NOMO-1 treated with dmso at 0.1 percent for 144 hours (cell line): ENCODE results near the gene NCAPG2.

Experiments
- DNase-seq: peaks from one replicate; lab custom pipeline; 2025; ENCODE audit not compliant: unreplicated experiment; lab: John Stamatoyannopoulos, UW

NCAPG2 gene

DNA sequence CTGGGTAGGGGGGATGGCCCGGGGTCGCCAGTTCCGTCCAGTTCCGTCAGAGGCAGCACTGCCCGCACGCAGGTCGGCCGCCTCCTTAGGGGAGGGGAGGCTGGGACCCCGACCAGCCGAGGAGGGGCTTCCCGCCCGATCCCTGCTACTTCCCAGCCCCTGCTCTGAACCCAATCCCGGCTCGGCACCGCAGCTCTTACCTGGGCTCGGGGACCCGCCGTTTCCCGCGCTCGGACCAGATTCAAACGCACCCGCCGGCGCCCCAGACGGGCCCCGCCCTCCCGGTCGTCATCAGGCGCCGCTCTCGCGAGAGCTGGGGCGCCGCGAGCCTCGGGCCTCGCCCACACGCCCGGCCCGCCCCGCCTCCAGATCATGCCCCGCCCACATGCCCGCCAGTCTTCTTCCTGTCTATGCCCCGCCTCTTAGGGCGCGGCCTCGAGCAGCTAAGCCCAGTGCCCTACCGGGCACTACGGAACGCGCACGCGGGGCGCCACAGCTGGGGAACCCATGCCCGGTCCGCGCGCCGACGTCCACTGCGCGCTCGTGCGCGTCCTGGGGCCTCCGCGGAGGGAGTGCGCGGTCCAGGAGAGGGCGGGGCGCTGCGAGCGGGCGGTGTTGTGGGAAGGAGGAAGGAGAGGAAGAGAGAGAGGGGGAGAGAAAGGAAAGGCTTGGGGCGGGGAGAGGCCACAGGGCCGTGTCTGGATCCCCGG is at the start of gene NCAPG2:
Gene NCAPG2, minus strand, starts transcription at position 281 of the 710 bp plus-strand sequence. CDS start 2,905 bp downstream, outside the sequence.
- peak; percentile 89 for DNase-seq

- no peak for DNase-seq
Observed at GRCh38 chr7:158753900-158754299, 49.3 kb upstream of the NCAPG2 start.

- no peak for DNase-seq
Observed at GRCh38 chr7:158751751-158752150, 47.1 kb upstream of the NCAPG2 start.

DNA sequence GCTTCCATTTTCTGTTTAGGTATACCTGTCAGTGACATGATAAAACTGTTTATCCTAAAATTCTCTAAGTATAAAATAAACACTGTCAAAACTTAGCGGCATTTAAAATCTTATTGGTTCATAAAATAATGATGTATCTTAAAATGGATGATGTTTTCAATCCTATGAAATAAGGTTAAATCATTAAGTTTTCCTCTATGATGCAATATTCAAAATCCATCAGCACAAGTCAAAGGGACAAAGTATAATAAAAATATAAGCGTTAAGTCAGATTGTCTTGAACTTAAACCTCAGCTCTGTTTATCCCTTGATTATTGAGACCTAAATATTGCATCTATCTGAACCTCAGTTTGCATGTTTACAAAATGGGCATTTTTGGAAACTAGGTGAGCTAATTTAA is 46.6 kb upstream of the NCAPG2 start:
- DNase-seq = no peak

DNA sequence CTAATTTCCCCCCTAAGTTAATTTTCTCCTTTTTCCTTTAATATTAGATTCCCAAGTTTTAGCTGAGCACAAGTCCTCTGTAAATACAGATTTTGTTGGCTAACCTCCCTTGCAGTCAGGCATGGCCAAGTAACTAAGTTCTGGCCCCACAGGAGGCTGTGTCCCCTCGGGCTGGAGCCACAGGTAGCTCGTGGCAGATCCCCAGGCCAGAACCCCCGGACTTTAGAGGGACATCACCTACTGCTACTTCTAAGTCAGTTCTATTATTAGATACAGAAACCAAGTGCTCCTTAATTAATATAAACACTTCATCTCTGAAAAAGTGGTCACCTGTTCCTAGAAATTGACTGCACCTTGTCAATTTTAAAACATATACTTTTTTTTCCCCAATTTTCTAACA is 46.1 kb upstream of the NCAPG2 start:
- no peak for DNase-seq

GRCh38 chr7:158749396-158749795 is 44.8 kb upstream of the NCAPG2 start:
- DNase-seq = no peak

DNA sequence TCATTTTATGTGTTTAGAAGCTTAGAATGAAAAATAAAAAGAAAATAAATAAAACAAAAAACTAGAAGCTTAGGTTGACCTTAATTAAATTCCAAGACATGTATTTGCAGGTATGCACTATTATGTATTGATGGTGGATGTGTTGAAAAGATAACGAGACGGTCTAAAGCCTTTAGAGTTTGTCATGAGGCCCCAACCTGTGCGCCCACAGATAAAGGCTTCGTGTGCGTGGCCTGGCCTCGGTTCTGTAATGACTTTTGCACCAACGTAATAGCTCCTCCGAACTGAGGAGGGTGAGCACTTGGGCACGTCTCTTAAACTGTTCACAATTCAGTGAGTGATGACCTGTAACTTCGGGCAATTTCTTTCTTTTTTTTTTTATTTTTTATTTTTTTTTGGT is 43.7 kb upstream of the NCAPG2 start:
- no peak for DNase-seq

DNA sequence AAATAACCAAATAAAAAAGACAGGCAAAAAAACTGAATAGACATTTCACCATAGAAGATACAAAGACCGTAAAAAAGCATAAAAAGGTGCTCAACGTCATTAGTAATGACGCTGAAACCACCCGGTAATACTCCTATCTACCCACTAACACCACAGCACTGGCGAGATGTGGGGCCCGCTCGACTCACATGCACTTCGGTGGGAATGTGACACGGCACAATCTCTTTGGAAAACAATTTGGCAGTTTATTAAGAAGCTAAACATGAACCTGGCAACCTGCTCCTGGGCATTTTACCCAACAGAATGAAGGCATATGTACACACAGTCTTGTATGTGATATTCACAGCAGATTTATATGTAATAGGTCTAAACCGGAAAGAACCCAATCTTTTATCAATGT is 42.8 kb upstream of the NCAPG2 start:
- DNase-seq = no peak

DNA sequence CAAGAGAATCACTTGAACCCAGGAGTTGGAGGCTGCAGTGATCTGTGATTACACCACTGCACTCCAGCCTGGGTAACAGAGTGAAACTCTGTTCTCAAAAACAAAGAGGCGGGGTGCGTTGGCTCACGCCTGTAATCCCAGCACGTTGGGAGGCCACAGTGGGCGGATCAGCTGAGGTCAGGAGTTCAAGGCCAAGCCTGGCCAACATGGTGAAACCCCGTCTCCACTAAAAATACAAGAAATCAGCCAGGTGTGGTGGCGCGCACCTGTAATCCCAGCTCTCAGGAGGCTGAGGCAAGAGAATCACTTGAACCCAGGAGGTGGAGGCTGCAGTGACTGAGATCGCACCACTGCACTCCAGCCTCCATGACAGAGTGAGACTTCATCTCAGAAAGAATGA is 42.4 kb upstream of the NCAPG2 start:
- DNase-seq = no peak

GRCh38 chr7:158745057-158745715 is 40.6 kb upstream of the NCAPG2 start:
- no peak for DNase-seq

DNA sequence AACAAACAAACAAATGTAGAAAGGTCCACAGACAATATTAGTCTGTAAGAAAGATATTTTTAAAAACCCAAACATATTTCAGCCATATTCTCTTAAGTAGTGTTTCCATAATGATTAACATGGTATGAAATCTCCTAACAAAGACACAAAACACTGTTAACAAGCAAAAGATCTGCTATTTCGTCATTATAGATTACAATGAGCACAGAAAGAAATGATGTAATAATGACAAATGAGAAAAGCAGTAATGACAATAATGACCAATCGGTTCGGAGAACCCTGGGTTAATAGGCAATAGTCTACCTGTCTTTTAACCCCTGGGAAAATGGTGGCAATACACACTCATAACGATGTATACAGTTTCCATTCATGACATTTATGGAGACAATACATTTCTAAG is 39.5 kb upstream of the NCAPG2 start:
- DNase-seq = no peak

GRCh38 chr7:158743219-158743618 is 38.6 kb upstream of the NCAPG2 start:
- no peak for DNase-seq

- DNase-seq = no peak
Observed at GRCh38 chr7:158742065-158742821, 37.6 kb upstream of the NCAPG2 start.

GRCh38 chr7:158741294-158741666 is 36.7 kb upstream of the NCAPG2 start:
- DNase-seq = no peak

DNA sequence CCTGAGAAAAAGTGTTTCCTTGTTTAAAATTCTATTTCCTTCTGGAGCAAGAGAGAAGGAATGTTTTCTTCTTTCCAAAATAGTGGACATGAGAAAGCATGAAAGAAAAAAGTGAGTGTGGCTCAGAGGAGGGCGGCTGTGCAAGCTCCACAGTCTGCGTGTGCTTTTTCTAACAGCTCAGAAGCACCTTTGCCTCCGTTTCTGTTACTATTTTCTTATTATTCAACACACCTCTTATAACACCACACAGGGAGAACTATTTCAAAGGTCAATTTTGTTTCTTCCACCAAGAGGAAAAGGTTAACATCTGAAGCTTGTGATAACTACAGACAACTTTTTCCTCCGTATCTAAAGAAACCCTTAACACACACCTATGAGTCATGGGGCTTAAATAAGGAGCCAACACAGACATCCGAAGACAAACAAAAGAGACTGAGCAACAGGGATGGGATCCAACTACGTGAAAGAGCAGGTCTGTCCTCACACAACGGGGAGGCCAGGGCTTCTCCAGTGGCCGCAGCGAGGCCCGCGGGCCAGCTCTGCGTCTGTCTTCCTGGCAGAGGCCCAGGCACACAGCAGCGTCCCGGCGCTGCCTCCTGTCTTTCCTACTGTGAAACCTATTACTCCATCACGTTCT is 36.2 kb upstream of the NCAPG2 start:
- no peak for DNase-seq

DNA sequence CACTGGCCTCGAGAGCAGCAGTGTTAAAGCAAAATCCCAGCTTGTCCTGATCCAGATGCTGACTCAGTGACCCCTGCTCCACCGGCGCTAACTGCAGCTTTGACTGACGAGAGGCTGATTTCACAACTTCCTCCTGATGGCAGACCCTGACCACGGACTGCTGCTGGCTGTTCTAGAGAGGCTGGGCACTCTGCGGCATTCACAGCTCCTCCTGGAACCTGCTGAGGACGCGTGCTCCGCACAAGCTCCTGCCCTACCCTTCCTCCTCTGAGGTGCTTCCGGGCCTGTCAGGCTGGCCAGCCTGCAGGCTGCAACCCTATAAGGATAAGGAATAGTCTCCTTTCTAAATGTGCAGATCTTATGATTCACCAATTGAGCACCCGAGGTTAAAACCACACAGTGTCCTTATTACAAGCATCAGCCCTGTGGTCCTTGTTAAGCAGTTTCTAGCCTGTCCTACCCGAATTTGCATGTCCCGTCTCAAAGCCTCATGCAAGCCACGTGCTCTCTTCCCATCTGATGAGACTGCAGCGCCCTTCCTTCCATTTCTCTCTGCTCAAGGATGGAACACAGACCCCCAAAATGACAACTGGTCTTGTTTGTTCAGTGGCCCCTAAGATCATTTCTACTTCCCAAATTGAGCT is 35.5 kb upstream of the NCAPG2 start:
- peak; percentile 58 for DNase-seq

DNA sequence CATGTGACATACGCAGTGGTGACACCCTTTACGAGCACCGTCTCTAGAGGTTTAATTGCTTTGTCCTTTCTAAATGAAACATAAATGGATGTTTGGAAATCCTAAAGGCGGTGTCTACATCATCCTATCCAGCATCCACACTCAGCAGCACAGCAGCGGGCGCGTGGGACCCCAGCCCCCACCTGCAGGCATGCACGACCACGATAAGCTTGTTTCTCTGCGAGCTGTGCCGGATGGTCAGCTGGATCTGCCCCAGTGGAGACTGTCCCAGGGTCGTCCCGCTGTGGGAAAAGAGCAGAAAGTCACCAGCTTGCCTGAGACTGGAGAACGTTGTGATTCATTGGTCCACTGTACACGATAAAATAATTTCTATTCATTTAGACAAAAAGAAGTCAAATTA is 34.2 kb upstream of the NCAPG2 start:
- DNase-seq = no peak

DNA sequence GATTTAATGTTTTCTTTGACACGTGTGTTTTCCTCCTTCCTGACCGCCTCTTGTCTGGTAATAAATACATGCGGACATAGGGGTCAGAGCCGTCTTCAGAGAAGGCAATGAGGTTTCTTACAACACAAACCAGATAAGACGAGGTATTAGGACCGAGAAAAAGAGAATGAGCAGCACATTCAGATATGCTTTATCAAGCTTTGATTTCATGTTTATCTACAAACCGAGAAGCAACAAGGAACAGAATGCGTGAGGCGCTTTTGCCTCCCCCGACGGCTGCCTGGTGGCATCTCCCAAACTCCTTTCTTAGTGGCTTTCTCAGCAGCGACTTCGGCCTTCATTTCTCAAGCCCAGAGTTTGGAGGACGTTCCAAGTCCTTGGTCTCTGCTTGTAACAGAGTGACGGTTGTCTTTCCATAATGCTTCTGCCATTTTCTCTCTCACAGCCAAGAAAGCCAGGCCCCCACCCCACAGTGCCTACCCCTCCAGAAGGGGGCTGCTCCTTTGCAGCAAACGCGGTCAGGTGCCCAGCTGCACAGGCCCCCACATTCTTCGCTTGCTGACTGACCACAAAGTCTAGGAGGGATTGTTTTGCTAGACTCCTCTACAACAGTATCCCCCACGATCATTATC is 32.6 kb upstream of the NCAPG2 start:
- DNase-seq = no peak

GRCh38 chr7:158735935-158736334 is 31.3 kb upstream of the NCAPG2 start:
- DNase-seq = no peak

GRCh38 chr7:158734861-158735260 is 30.3 kb upstream of the NCAPG2 start:
- DNase-seq = no peak
